GM21447 (cell line): ENCODE results near the gene NRF1.
"Not testable (repeated sequence)": the region's sequence is repeated elsewhere in the genome, so short reads cannot be mapped to it uniquely, and the experiment has no call there.

Source experiments
- ATAC-seq: cut with Tn5 transposase; IDR thresholded peaks from one replicate; pipeline ENCODE4 v1.9.1; 2021; ENCODE audit not compliant: unreplicated experiment

Gene NRF1

GRCh38 chr7:129644634-129645230 is 33.2 kb downstream of the NRF1 start:
- no peak for ATAC-seq

GRCh38 chr7:129646369-129647021 is 35.0 kb downstream of the NRF1 start:
- ATAC-seq = no peak

- ATAC-seq = no peak
Measured at GRCh38 chr7:129649128-129649690, 37.7 kb downstream of the NRF1 start.

GRCh38 chr7:129650056-129650758 is 38.7 kb downstream of the NRF1 start:
- ATAC-seq = no peak

- ATAC-seq = peak; percentile 79
Measured at GRCh38 chr7:129652914-129653313, 41.4 kb downstream of the NRF1 start.

GRCh38 chr7:129655811-129656210 is 44.3 kb downstream of the NRF1 start:
- no peak for ATAC-seq

GRCh38 chr7:129657363-129657762 is 45.8 kb downstream of the NRF1 start:
- no peak for ATAC-seq

- ATAC-seq = not testable (repeated sequence)
Measured at GRCh38 chr7:129659907-129660306, 48.4 kb downstream of the NRF1 start.

GRCh38 chr7:129661645-129662182 is 50.2 kb downstream of the NRF1 start:
- no peak for ATAC-seq

- not testable (repeated sequence) for ATAC-seq
Measured at GRCh38 chr7:129663240-129663639, 51.7 kb downstream of the NRF1 start.

- no peak for ATAC-seq
Measured at GRCh38 chr7:129664029-129665012, 52.8 kb downstream of the NRF1 start.

- ATAC-seq = no peak
Measured at GRCh38 chr7:129665013-129665401, 53.5 kb downstream of the NRF1 start.

- no peak for ATAC-seq
Measured at GRCh38 chr7:129667116-129667515, 55.6 kb downstream of the NRF1 start.

- no peak for ATAC-seq
Measured at GRCh38 chr7:129667551-129667950, 56.0 kb downstream of the NRF1 start.

GRCh38 chr7:129669901-129670300 is 58.4 kb downstream of the NRF1 start:
- ATAC-seq = no peak

- no peak for ATAC-seq
Measured at GRCh38 chr7:129670656-129671055, 59.1 kb downstream of the NRF1 start.

- no peak for ATAC-seq
Measured at GRCh38 chr7:129671266-129671665, 59.7 kb downstream of the NRF1 start.

GRCh38 chr7:129674475-129674874 is 63.0 kb downstream of the NRF1 start:
- not testable (repeated sequence) for ATAC-seq

- ATAC-seq = no peak
Measured at GRCh38 chr7:129675521-129675920, 64.0 kb downstream of the NRF1 start.
